Cardiac muscle cell (in vitro differentiated cells and primary cell): Measurements from ENCODE around the gene CFAP77. TPM values are rescaled to one million over a fixed set of nuclear protein-coding genes. Genes with fewer than 3 reads are reported as not detected.

ENCODE experiments used
- DNase-seq, 2 donors: peaks; one replicate each; pipeline versions ENCODE4 v3.0.0 to v3.0.0-alpha.2; 2010 to 2017; ENCODE audit warnings: low read depth in 1 of 2, low spot score in 1 of 2
- H3K27ac ChIP-seq: fragments of 200-600 bp; sonication (generic); 2 replicates; pipeline ENCODE4 v1.5.1; 2016
- H3K27me3 ChIP-seq: fragments of 200-600 bp; sonication (generic); 2 replicates; pipeline ENCODE4 v1.6.0; 2016; ENCODE audit warnings: control low read depth
- H3K36me3 ChIP-seq: fragments of 200-600 bp; sonication (generic); 2 replicates; pipeline ENCODE4 v1.5.1; 2016; ENCODE audit warnings: control low read depth
- H3K4me1 ChIP-seq: fragments of 200-600 bp; sonication (generic); 2 replicates; pipeline ENCODE4 v1.8.1; 2017; ENCODE audit warnings: low read depth, mild to moderate bottlenecking, mixed run types
- H3K4me3 ChIP-seq: fragments of 200-600 bp; sonication (generic); 2 replicates; pipeline ENCODE4 v1.5.1; 2016; ENCODE audit warnings: mild to moderate bottlenecking
- H3K9me3 ChIP-seq: fragments of 200-600 bp; sonication (generic); 2 replicates; pipeline ENCODE4 v1.5.1; 2017; ENCODE audit warnings: low read depth, mild to moderate bottlenecking, control low read depth
- CTCF ChIP-seq: IDR thresholded peaks from 2 replicates; pipeline ENCODE4 v1.5.1; 2012; ENCODE audit warnings: low read depth, mild to moderate bottlenecking, low read length
- polyA plus RNA-seq: library from polyadenylated mRNA; unstranded; fragments of >200 nt; fragmentation: Nextera tagmentation; extraction: Ambion mirVana; gene quantifications from 2 replicates; pipeline ENCODE4 v1.2.1, GENCODE V29; 2016
- total RNA-seq: library from RNA; depleted of rRNA; stranded (reverse); fragments of >200 nt; gene quantifications from 2 replicates; pipeline ENCODE4 v1.2.3, GENCODE V29; 2016

CFAP77 gene
- total and polyA plus RNA-seq, 2 experiments from 2014 or later, result 0.46 to 1.5 TPM

- no peak for DNase-seq
- TF ChIP-seq CTCF, result no peak
- no peaks in the 10 kb centered on the region for H3K27me3 ChIP-seq
- H3K36me3 ChIP-seq, result no peaks in the 10 kb centered on the region
- no peak overlapping the region for H3K27ac ChIP-seq
- H3K9me3 ChIP-seq, result no peaks in the 10 kb centered on the region
- no peak overlapping the region for H3K4me3 ChIP-seq
- peaks cover 3% of the 10 kb centered on the region for H3K4me1 ChIP-seq
Measured at GRCh38 chr9:132472199-132472598, 62.2 kb downstream of the CFAP77 start.

- Histone ChIP-seq H3K4me1 (peaks cover 3% of the 10 kb centered on the region), H3K36me3 (no peaks in the 10 kb centered on the region), H3K27me3 (no peaks in the 10 kb centered on the region), H3K27ac (no peak overlapping the region), H3K9me3 (no peaks in the 10 kb centered on the region), H3K4me3 (no peak overlapping the region)
- TF ChIP-seq CTCF, result no peak
- DNase-seq, result no peak
Measured at GRCh38 chr9:132472599-132472998, 62.6 kb downstream of the CFAP77 start.

GRCh38 chr9:132474253-132474652 lies 64.2 kb downstream of the CFAP77 start:
- peaks cover 3% of the 10 kb centered on the region for H3K4me1 ChIP-seq
- H3K27me3 ChIP-seq, result no peaks in the 10 kb centered on the region
- no peak for TF ChIP-seq CTCF
- no peak overlapping the region for H3K27ac ChIP-seq
- H3K9me3 ChIP-seq, result no peaks in the 10 kb centered on the region
- DNase-seq, result no peak
- no peaks in the 10 kb centered on the region for H3K36me3 ChIP-seq
- H3K4me3 ChIP-seq, result no peak overlapping the region

- Histone ChIP-seq H3K4me1 (no peaks in the 10 kb centered on the region), H3K36me3 (no peaks in the 10 kb centered on the region), H3K27ac (no peak overlapping the region), H3K27me3 (no peaks in the 10 kb centered on the region), H3K9me3 (no peaks in the 10 kb centered on the region), H3K4me3 (no peak overlapping the region)
- no peak for DNase-seq
- no peak for TF ChIP-seq CTCF
Measured at GRCh38 chr9:132478353-132479050, 68.5 kb downstream of the CFAP77 start.

- Histone ChIP-seq H3K9me3 (no peaks in the 10 kb centered on the region), H3K4me1 (no peaks in the 10 kb centered on the region), H3K27ac (no peak overlapping the region), H3K27me3 (no peaks in the 10 kb centered on the region), H3K36me3 (no peaks in the 10 kb centered on the region), H3K4me3 (no peak overlapping the region)
- no peak for TF ChIP-seq CTCF
- DNase-seq, result no peak
Measured at GRCh38 chr9:132479733-132480132, 69.7 kb downstream of the CFAP77 start.
